HepG2 (cell line): ENCODE data around the gene CEBPB. TPM values are rescaled to one million over a fixed set of nuclear protein-coding genes. Genes with fewer than 3 reads are reported as not detected.

Experiments
- EED ChIP-seq: sonication (generic); formaldehyde crosslinking; IDR thresholded peaks from 2 replicates; pipeline ENCODE4 v1.5.0; 2020; ENCODE audit warnings: mild to moderate bottlenecking, missing genetic modification reagents
- FIP1L1 ChIP-seq: fragments of 200-400 bp; formaldehyde crosslinking; IDR thresholded peaks from 2 replicates; pipeline ENCODE4 v1.6.1; 2018; ENCODE audit warnings: low read depth, mild to moderate bottlenecking, low read length, moderate library complexity, borderline replicate concordance; ENCODE audit not compliant: insufficient read depth
- HNF4G ChIP-seq, 2 experiments: sonication (generic) in 1 of 2; formaldehyde crosslinking in 1 of 2; IDR thresholded peaks; 2 replicates each; pipeline versions ENCODE4 v1.4.0 to v1.6.1; 2011 to 2020; ENCODE audit warnings: borderline replicate concordance in 2 of 2, low read depth in 2 of 2, mild to moderate bottlenecking in 2 of 2, low read length in 1 of 2, missing genetic modification reagents in 1 of 2, moderate library complexity in 1 of 2
- HNRNPH1 ChIP-seq: fragments of 200-400 bp; formaldehyde crosslinking; optimal IDR thresholded peaks from 2 replicates; pipeline ENCODE3; 2017; ENCODE audit warnings: mild to moderate bottlenecking, low read depth, low read length
- HNRNPL ChIP-seq: fragments of 200-400 bp; formaldehyde crosslinking; IDR thresholded peaks from 2 replicates; pipeline ENCODE4 v1.6.1; 2017; ENCODE audit warnings: mild to moderate bottlenecking, low read depth, low read length
- HOXA3 ChIP-seq: sonication (generic); formaldehyde crosslinking; IDR thresholded peaks from 2 replicates; pipeline ENCODE4 v1.5.0; 2020; ENCODE audit warnings: missing genetic modification reagents
- NCOR1 ChIP-seq: fragments of 200-600 bp; sonication (generic); IDR thresholded peaks from 2 replicates; pipeline ENCODE4 v1.7.0; 2017; ENCODE audit warnings: antibody characterized with exemption, low read length, borderline replicate concordance
- PPARG ChIP-seq: conservative IDR thresholded peaks from 2 replicates; pipeline ENCODE4 v1.6.1; 2016; ENCODE audit warnings: missing biosample characterization, missing genetic modification reagents
- PTBP1 ChIP-seq: fragments of 200-400 bp; formaldehyde crosslinking; IDR thresholded peaks from 2 replicates; pipeline ENCODE4 v1.6.1; 2018; ENCODE audit warnings: low read length, low read depth; ENCODE audit not compliant: poor library complexity, severe bottlenecking
- SAFB2 ChIP-seq: sonication (generic); formaldehyde crosslinking; IDR thresholded peaks from 2 replicates; pipeline ENCODE4 v1.5.1; 2020; ENCODE audit warnings: missing genetic modification reagents, low read depth, mild to moderate bottlenecking, borderline replicate concordance
- TBL1XR1 ChIP-seq: fragments of 150-350 bp; IDR thresholded peaks from 2 replicates; pipeline ENCODE4 v1.6.1; 2014; ENCODE audit warnings: borderline replicate concordance, low read length; ENCODE audit not compliant: partially characterized antibody
- TBX2 ChIP-seq: sonication (generic); formaldehyde crosslinking; IDR thresholded peaks from 2 replicates; pipeline ENCODE4 v1.5.0; 2020; ENCODE audit warnings: missing genetic modification reagents, mild to moderate bottlenecking, borderline replicate concordance
- ZBTB38 ChIP-seq: sonication (generic); formaldehyde crosslinking; IDR thresholded peaks from 2 replicates; pipeline ENCODE4 v1.5.1; 2020; ENCODE audit warnings: mild to moderate bottlenecking, missing genetic modification reagents
- ZFP90 ChIP-seq: sonication (generic); formaldehyde crosslinking; IDR thresholded peaks from 2 replicates; pipeline ENCODE4 v1.8.0; 2022; ENCODE audit warnings: missing genetic modification reagents, mild to moderate bottlenecking, inconsistent platforms, borderline replicate concordance
- ZNF260 ChIP-seq: sonication (generic); formaldehyde crosslinking; IDR thresholded peaks from 2 replicates; pipeline ENCODE4 v1.4.0; 2020; ENCODE audit warnings: missing genetic modification reagents, low read depth, mild to moderate bottlenecking, borderline replicate concordance
- ZNF337 ChIP-seq: sonication (generic); formaldehyde crosslinking; IDR thresholded peaks from 2 replicates; pipeline ENCODE4 v1.5.1; 2020; ENCODE audit warnings: missing genetic modification reagents, low read depth, mild to moderate bottlenecking, borderline replicate concordance
- ZNF496 ChIP-seq: sonication (generic); formaldehyde crosslinking; IDR thresholded peaks from 2 replicates; pipeline ENCODE4 v1.8.1; 2023; ENCODE audit warnings: mild to moderate bottlenecking, moderate library complexity, missing genetic modification reagents; ENCODE audit not compliant: insufficient replicate concordance
- ZNF615 ChIP-seq: sonication (generic); formaldehyde crosslinking; IDR thresholded peaks from 2 replicates; pipeline ENCODE4 v1.5.0; 2020; ENCODE audit warnings: mild to moderate bottlenecking, missing genetic modification reagents, borderline replicate concordance
- ZSCAN29 ChIP-seq: sonication (generic); formaldehyde crosslinking; conservative IDR thresholded peaks from 2 replicates; pipeline ENCODE4 v1.4.0; 2020; ENCODE audit warnings: mild to moderate bottlenecking, missing genetic modification reagents
- polyA plus RNA-seq, 8 experiments: library from polyadenylated mRNA; depleted of rRNA in 3 of 8; stranded (reverse) in 7 of 8; unstranded in 1 of 8; fragments of >200 nt; fragmentation: Illumina TruSeq in 4 of 8; extraction: Trizol in 4 of 8; gene quantifications; 2 replicates each; pipeline versions ENCODE4 v1.2.1 to v1.2.3, GENCODE V29; 2011 to 2016; ENCODE audit warnings: low read depth in 4 of 8, missing spikeins in 1 of 8, mixed read lengths in 1 of 8; ENCODE audit not compliant: insufficient read depth in 1 of 8
- total RNA-seq, 5 experiments: library from RNA; depleted of rRNA; stranded (reverse); fragments of >200 nt; fragmentation: Illumina TruSeq; extraction: Trizol; gene quantifications; 2 replicates each; pipeline ENCODE4 v1.2.3, GENCODE V29; 2016; ENCODE audit warnings: low read depth in 1 of 5
- TF ChIP-seq, protein P1 (sequence below): sonication (generic); formaldehyde crosslinking; IDR thresholded peaks from 2 replicates; pipeline ENCODE4 v1.4.0; 2020; ENCODE audit warnings: missing genetic modification reagents
- TF ChIP-seq, protein P2 (sequence below): sonication (generic); formaldehyde crosslinking; IDR thresholded peaks from 2 replicates; pipeline ENCODE4 v1.4.0; 2020; ENCODE audit warnings: mild to moderate bottlenecking, missing genetic modification reagents
- TF ChIP-seq, protein P3 (sequence below): IDR thresholded peaks from 2 replicates; pipeline ENCODE4 v1.6.1; 2012; ENCODE audit warnings: inconsistent platforms
- TF ChIP-seq, protein P4 (sequence below): sonication (generic); formaldehyde crosslinking; IDR thresholded peaks from 2 replicates; pipeline ENCODE4 v1.4.0; 2020; ENCODE audit warnings: missing genetic modification reagents

Gene CEBPB
- total and polyA plus RNA-seq, 2 of the 13 experiments (the other 11 are each of a cell fraction or from before 2014, with no cell fraction given), result 18.5 to 28.2 TPM

DNA sequence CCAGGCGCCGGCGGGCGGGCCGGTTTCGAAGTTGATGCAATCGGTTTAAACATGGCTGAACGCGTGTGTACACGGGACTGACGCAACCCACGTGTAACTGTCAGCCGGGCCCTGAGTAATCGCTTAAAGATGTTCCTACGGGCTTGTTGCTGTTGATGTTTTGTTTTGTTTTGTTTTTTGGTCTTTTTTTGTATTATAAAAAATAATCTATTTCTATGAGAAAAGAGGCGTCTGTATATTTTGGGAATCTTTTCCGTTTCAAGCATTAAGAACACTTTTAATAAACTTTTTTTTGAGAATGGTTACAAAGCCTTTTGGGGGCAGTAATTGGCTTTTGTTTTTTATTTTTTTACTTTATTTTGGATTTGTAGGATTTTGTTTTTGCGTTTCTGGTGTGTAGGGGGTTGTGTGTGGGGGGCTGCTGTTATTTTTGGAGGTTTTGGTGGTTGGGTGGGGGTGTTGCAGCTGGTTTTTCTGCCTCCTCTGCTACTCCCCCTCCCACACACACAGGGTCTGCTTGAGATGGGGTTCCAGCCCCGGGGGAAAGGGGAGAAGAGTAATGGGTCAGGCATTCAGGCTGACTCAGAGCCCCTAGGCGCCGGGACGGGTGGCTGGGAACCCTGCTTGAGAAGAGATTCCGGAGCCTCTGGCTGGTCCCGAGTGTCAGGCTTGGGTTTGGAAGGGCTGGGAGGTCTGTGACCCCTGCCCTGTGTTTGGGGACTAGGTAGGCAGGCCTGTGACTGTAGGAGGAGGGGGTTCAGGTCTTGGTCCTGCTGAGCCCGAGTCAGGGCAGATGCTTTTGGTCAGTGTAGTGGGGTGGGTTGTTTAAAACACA lies 2.0 kb downstream of the CEBPB start (continued):
- TF ChIP-seq, protein P1, sequence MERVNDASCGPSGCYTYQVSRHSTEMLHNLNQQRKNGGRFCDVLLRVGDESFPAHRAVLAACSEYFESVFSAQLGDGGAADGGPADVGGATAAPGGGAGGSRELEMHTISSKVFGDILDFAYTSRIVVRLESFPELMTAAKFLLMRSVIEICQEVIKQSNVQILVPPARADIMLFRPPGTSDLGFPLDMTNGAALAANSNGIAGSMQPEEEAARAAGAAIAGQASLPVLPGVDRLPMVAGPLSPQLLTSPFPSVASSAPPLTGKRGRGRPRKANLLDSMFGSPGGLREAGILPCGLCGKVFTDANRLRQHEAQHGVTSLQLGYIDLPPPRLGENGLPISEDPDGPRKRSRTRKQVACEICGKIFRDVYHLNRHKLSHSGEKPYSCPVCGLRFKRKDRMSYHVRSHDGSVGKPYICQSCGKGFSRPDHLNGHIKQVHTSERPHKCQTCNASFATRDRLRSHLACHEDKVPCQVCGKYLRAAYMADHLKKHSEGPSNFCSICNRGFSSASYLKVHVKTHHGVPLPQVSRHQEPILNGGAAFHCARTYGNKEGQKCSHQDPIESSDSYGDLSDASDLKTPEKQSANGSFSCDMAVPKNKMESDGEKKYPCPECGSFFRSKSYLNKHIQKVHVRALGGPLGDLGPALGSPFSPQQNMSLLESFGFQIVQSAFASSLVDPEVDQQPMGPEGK (CRISPR knock-in tag), result peak; percentile 55; the same call in 1 of the 2 replicates
- TF ChIP-seq ZSCAN29 (CRISPR knock-in tag) (peak; percentile 74; the same call in 1 of the 2 replicates), NCOR1 (peak; percentile 33; the same call in 1 of the 2 replicates), ZNF496 (CRISPR knock-in tag) (no peak), ZNF337 (CRISPR knock-in tag) (peak; percentile 33; the same call in 1 of the 2 replicates), TBX2 (CRISPR knock-in tag) (peak; percentile 9; the same call in 1 of the 2 replicates), PTBP1 (peak; percentile 59), ZBTB38 (CRISPR knock-in tag) (0 out of 2 replicates have a peak, but pooled peaks have one; percentile 10), ZNF615 (CRISPR knock-in tag) (peak; percentile 42; the same call in 1 of the 2 replicates), EED (CRISPR knock-in tag) (peak; percentile 23; the same call in 1 of the 2 replicates), ZFP90 (0 out of 2 replicates have a peak, but pooled peaks have one; percentile 42), ZNF260 (CRISPR knock-in tag) (0 out of 2 replicates have a peak, but pooled peaks have one; percentile 34), PPARG (CRISPR knock-in tag) (0 out of 2 replicates have a peak, but pooled peaks have one; percentile 23), HOXA3 (peak; percentile 96), HNRNPH1 (no peak), SAFB2 (CRISPR knock-in tag) (peak; percentile 67), HNRNPL (peak; percentile 53; the same call in 1 of the 2 replicates), FIP1L1 (0 out of 2 replicates have a peak, but pooled peaks have one; percentile 66), TBL1XR1 (peak; percentile 59), HNF4G (IDR thresholded peaks at IDR 0.05; ENCODE audit: borderline replicate concordance, low read depth, low read length) (peak; percentile 54; the same call in 1 of the 2 replicates), HNF4G (CRISPR knock-in tag; IDR thresholded peaks at IDR 0.05; ENCODE audit: borderline replicate concordance, low read depth) (no peak)
- TF ChIP-seq, protein P2, sequence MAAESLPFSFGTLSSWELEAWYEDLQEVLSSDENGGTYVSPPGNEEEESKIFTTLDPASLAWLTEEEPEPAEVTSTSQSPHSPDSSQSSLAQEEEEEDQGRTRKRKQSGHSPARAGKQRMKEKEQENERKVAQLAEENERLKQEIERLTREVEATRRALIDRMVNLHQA (CRISPR knock-in tag), result peak; percentile 99
- TF ChIP-seq, protein P3, sequence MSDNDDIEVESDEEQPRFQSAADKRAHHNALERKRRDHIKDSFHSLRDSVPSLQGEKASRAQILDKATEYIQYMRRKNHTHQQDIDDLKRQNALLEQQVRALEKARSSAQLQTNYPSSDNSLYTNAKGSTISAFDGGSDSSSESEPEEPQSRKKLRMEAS, result peak; percentile 98
- TF ChIP-seq, protein P4, sequence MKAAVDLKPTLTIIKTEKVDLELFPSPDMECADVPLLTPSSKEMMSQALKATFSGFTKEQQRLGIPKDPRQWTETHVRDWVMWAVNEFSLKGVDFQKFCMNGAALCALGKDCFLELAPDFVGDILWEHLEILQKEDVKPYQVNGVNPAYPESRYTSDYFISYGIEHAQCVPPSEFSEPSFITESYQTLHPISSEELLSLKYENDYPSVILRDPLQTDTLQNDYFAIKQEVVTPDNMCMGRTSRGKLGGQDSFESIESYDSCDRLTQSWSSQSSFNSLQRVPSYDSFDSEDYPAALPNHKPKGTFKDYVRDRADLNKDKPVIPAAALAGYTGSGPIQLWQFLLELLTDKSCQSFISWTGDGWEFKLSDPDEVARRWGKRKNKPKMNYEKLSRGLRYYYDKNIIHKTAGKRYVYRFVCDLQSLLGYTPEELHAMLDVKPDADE, result no peak
